K562 (cell line): Measurements from ENCODE around the gene ACTN4. TPM values are rescaled to one million over a fixed set of nuclear protein-coding genes. Genes with fewer than 3 reads are reported as not detected.

Experiments used
- ARNT ChIP-seq, 2 experiments: fragments of 450-650 bp; IDR thresholded peaks; 2 replicates each; pipeline ENCODE4 v1.6.1; 2016; ENCODE audit warnings: mild to moderate bottlenecking in 1 of 2
- ATF7 ChIP-seq: fragments of 450-650 bp; IDR thresholded peaks from 2 replicates; pipeline ENCODE4 v1.7.1; 2014; ENCODE audit warnings: mild to moderate bottlenecking, moderate library complexity
- CAMTA2 ChIP-seq: fragments of 250-450 bp; sonication (Bioruptor Pico); conservative IDR thresholded peaks from 2 replicates; pipeline ENCODE4 v1.5.1; 2022
- CBX1 ChIP-seq: sonication (generic); IDR thresholded peaks from 2 replicates; pipeline ENCODE4 v1.6.1; 2016; ENCODE audit warnings: antibody characterized with exemption, low read depth, mild to moderate bottlenecking
- FOXJ2 ChIP-seq: fragments of 200-800 bp; sonication (Bioruptor generic); IDR thresholded peaks from 2 replicates; pipeline ENCODE4 v1.6.1; 2016; ENCODE audit warnings: missing genetic modification characterization, missing compliant biosample characterization
- FOXP4 ChIP-seq: sonication (generic); formaldehyde crosslinking; IDR thresholded peaks from 2 replicates; pipeline ENCODE4 v1.8.0; 2022; ENCODE audit warnings: mild to moderate bottlenecking, missing genetic modification reagents, borderline replicate concordance
- JUNB ChIP-seq: fragments of 450-650 bp; formaldehyde crosslinking; conservative IDR thresholded peaks from 2 replicates; pipeline ENCODE4 v1.4.0; 2020; ENCODE audit warnings: mild to moderate bottlenecking
- MEF2D ChIP-seq: conservative IDR thresholded peaks from 2 replicates; pipeline ENCODE4 v1.6.1; 2016; ENCODE audit warnings: low read depth, missing genetic modification characterization, missing compliant biosample characterization
- PHTF2 ChIP-seq: fragments of 250-450 bp; sonication (Bioruptor Pico); IDR thresholded peaks from 2 replicates; pipeline ENCODE4 v1.5.0; 2021; ENCODE audit warnings: mild to moderate bottlenecking
- SETDB1 ChIP-seq: IDR thresholded peaks from one replicate; pipeline ENCODE4 v1.6.1; 2012; ENCODE audit warnings: low read length, control low read depth, inconsistent platforms
- SMAD4 ChIP-seq: fragments of 250-450 bp; sonication (Bioruptor Pico); conservative IDR thresholded peaks from 2 replicates; pipeline ENCODE4 v1.8.0; 2021; ENCODE audit warnings: inconsistent platforms, mild to moderate bottlenecking, moderate library complexity
- SP2 ChIP-seq: IDR thresholded peaks from 2 replicates; pipeline ENCODE4 v1.6.1; 2011; ENCODE audit warnings: mild to moderate bottlenecking, low read depth, low read length, moderate library complexity; ENCODE audit not compliant: poor library complexity, severe bottlenecking; ENCODE audit errors: extremely low read depth
- TCF3 ChIP-seq: sonication (generic); formaldehyde crosslinking; IDR thresholded peaks from 2 replicates; pipeline ENCODE4 v1.4.0; 2020; ENCODE audit warnings: mild to moderate bottlenecking, missing genetic modification reagents
- TEAD4 ChIP-seq, 2 experiments: sonication (generic) in 1 of 2; formaldehyde crosslinking in 1 of 2; IDR thresholded peaks; 2 replicates each; pipeline versions ENCODE4 v1.6.1 to v1.8.0; 2012 to 2022; ENCODE audit warnings: borderline replicate concordance in 1 of 2, inconsistent platforms in 1 of 2, low read length in 1 of 2, mild to moderate bottlenecking in 1 of 2, missing genetic modification reagents in 1 of 2
- VEZF1 ChIP-seq: fragments of 200-800 bp; sonication (Bioruptor generic); IDR thresholded peaks from 2 replicates; pipeline ENCODE4 v1.6.1; 2017; ENCODE audit warnings: missing genetic modification characterization, missing compliant biosample characterization
- ZKSCAN8 ChIP-seq: fragments of 200-800 bp; sonication (Bioruptor generic); IDR thresholded peaks from 2 replicates; pipeline ENCODE4 v1.6.1; 2016; ENCODE audit warnings: missing genetic modification characterization, missing compliant biosample characterization
- ZNF316 ChIP-seq: fragments of 450-650 bp; IDR thresholded peaks from 2 replicates; pipeline ENCODE4 v1.6.1; 2016
- ZNF41 ChIP-seq: fragments of 250-450 bp; sonication (Bioruptor Pico); conservative IDR thresholded peaks from 2 replicates; pipeline ENCODE4 v1.4.0; 2020; ENCODE audit warnings: mild to moderate bottlenecking
- ZNF518B ChIP-seq: fragments of 250-450 bp; sonication (Bioruptor Pico); IDR thresholded peaks from 2 replicates; pipeline ENCODE4 v1.5.0; 2021; ENCODE audit warnings: mild to moderate bottlenecking, moderate library complexity
- ZNF589 ChIP-seq: fragments of 200-800 bp; sonication (Bioruptor generic); IDR thresholded peaks from 2 replicates; pipeline ENCODE4 v1.6.1; 2016; ENCODE audit warnings: low read depth, missing genetic modification characterization, missing compliant biosample characterization
- ZNF644 ChIP-seq: fragments of 200-800 bp; sonication (Bioruptor generic); IDR thresholded peaks from 2 replicates; pipeline ENCODE4 v1.6.1; 2016; ENCODE audit warnings: low read depth, missing genetic modification characterization, missing compliant biosample characterization
- polyA plus RNA-seq, 8 experiments: library from polyadenylated mRNA; depleted of rRNA in 4 of 8; stranded (reverse) in 5 of 8; unstranded in 3 of 8; fragments of >200 nt; fragmentation: Nextera tagmentation in 2 of 8; fragmentation: Illumina TruSeq in 1 of 8; extraction: Ambion mirVana in 2 of 8; extraction: Trizol in 1 of 8; gene quantifications; 2 replicates each; pipeline versions ENCODE4 v1.2.1 to v1.2.3, GENCODE V29; 2011 to 2014; ENCODE audit warnings: inconsistent platforms in 1 of 8, missing spikeins in 1 of 8
- total RNA-seq, 7 experiments: library from RNA; depleted of rRNA in 6 of 7; stranded (reverse); fragments of >200 nt in 6 of 7; fragmentation: Illumina TruSeq in 2 of 7; extraction: Trizol in 2 of 7; gene quantifications; 2 replicates each; pipeline versions ENCODE4 v1.2.1 to v1.2.3, GENCODE V29; 2011 to 2021; ENCODE audit warnings: low replicate concordance in 1 of 7

The ACTN4 gene
- total and polyA plus RNA-seq, 9 of the 15 experiments (the other 6 are each of a cell fraction or from before 2014, with no cell fraction given), result 3.1 to 385 (median 125) TPM

- no peak for TF ChIP-seq SP2
- TF ChIP-seq SMAD4 (CRISPR knock-in tag), result peak; percentile 61
- TF ChIP-seq ZNF518B (CRISPR knock-in tag), result no peak
- 0 out of 2 replicates have a peak, but pooled peaks have one; percentile 60 for TF ChIP-seq ZNF644
- TF ChIP-seq VEZF1 (CRISPR knock-in tag), result peak; percentile 30
- TF ChIP-seq ARNT (IDR thresholded peaks at IDR 0.05), result no peak
- TF ChIP-seq MEF2D (tag), result no peak; the same call in 1 of the 2 replicates
- TF ChIP-seq ATF7, result peak; percentile 86
- TF ChIP-seq CAMTA2 (CRISPR knock-in tag), result no peak
- peak; percentile 74 for TF ChIP-seq ZNF316
- peak; percentile 21; the same call in 1 of the 2 replicates for TF ChIP-seq TCF3 (CRISPR knock-in tag)
- no peak for TF ChIP-seq ZKSCAN8 (CRISPR knock-in tag)
- TF ChIP-seq TEAD4 (IDR thresholded peaks at IDR 0.05; ENCODE audit: low read length), result peak; percentile 61; the same call in 1 of the 2 replicates
- TF ChIP-seq TEAD4 (CRISPR knock-in tag; IDR thresholded peaks at IDR 0.05; ENCODE audit: borderline replicate concordance), result no peak
- TF ChIP-seq JUNB (CRISPR knock-in tag), result no peak
- no peak for TF ChIP-seq SETDB1
- TF ChIP-seq ZNF589 (CRISPR knock-in tag), result peak; percentile 70; the same call in 1 of the 2 replicates
- TF ChIP-seq ZNF41 (CRISPR knock-in tag), result no peak
- TF ChIP-seq FOXP4 (CRISPR knock-in tag), result no peak
- TF ChIP-seq CBX1, result no peak
- TF ChIP-seq PHTF2, result no peak
- TF ChIP-seq FOXJ2 (tag), result no peak
Observed at GRCh38 chr19:38674388-38675171, 27.1 kb downstream of the ACTN4 start (continued).
